Measurements from ENCODE around the gene NOXO1. TPM values are rescaled to one million over a fixed set of nuclear protein-coding genes. Genes with fewer than 3 reads are reported as not detected.

Gene NOXO1
- total RNA-seq, 4 donors from 2014 or later = 0.52 TPM; not detected in 3

GRCh38 chr16:2008009-2008526 is 26.8 kb upstream of the NOXO1 start:
- no peak for TF ChIP-seq POLR2AphosphoS5 (IDR thresholded peaks at IDR 0.05)
- TF ChIP-seq POLR2A (IDR thresholded peaks at IDR 0.05; ENCODE audit: low read depth) = no peak
- TF ChIP-seq, protein P1, sequence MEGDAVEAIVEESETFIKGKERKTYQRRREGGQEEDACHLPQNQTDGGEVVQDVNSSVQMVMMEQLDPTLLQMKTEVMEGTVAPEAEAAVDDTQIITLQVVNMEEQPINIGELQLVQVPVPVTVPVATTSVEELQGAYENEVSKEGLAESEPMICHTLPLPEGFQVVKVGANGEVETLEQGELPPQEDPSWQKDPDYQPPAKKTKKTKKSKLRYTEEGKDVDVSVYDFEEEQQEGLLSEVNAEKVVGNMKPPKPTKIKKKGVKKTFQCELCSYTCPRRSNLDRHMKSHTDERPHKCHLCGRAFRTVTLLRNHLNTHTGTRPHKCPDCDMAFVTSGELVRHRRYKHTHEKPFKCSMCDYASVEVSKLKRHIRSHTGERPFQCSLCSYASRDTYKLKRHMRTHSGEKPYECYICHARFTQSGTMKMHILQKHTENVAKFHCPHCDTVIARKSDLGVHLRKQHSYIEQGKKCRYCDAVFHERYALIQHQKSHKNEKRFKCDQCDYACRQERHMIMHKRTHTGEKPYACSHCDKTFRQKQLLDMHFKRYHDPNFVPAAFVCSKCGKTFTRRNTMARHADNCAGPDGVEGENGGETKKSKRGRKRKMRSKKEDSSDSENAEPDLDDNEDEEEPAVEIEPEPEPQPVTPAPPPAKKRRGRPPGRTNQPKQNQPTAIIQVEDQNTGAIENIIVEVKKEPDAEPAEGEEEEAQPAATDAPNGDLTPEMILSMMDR (IDR thresholded peaks at IDR 0.05) = no peak
- no peak for TF ChIP-seq EP300 (IDR thresholded peaks at IDR 0.05)
- Histone ChIP-seq H3K9me3 (no peaks in the 10 kb centered on the region), H3K27me3 (no peaks in the 10 kb centered on the region), H3K4me1 (peaks cover 61 to 70% (median 67%) of the 10 kb centered on the region in 4 donors), H3K27ac (replicated peaks in 1 of 4) (peak overlapping the region; percentile 89 to 97 (median 94)), H3K4me3 (peak overlapping the region; percentile 70 to 95 (median 81)), H3K36me3 (peaks cover 4 to 14% (median 10%) of the 10 kb centered on the region in 4 donors)
- 64% methylated on average over 15 of the region's 15 CpGs for WGBS
- intact Hi-C loops (cut with DNase I) = no loop called here
- no peak for DNase-seq (ENCODE audit: extremely low spot score)

- H3K4me3 ChIP-seq = peak overlapping the region; percentile 70 to 95 (median 81)
- no peak for DNase-seq (ENCODE audit: extremely low spot score)
- no peaks in the 10 kb centered on the region for H3K9me3 ChIP-seq
- peaks cover 12 to 22% (median 18%) of the 10 kb centered on the region in 4 donors for H3K36me3 ChIP-seq
- peaks cover 61 to 70% (median 67%) of the 10 kb centered on the region in 4 donors for H3K4me1 ChIP-seq
- no peak for TF ChIP-seq POLR2A (IDR thresholded peaks at IDR 0.05; ENCODE audit: low read depth)
- no peak for TF ChIP-seq POLR2AphosphoS5 (IDR thresholded peaks at IDR 0.05)
- no peak for TF ChIP-seq EP300 (IDR thresholded peaks at IDR 0.05)
- TF ChIP-seq, protein P1 (IDR thresholded peaks at IDR 0.05) = no peak
- peak overlapping the region in 2 of 4 donors; percentile 89 to 96 for H3K27ac ChIP-seq (replicated peaks in 1 of 4)
- no peaks in the 10 kb centered on the region for H3K27me3 ChIP-seq
- 73% methylated on average over 14 of the region's 16 CpGs for WGBS
- intact Hi-C loops (cut with DNase I) = no loop called here
Measured at GRCh38 chr16:2007081-2007836, 26.0 kb upstream of the NOXO1 start.

GRCh38 chr16:2006317-2006716 is 25.0 kb upstream of the NOXO1 start:
- Histone ChIP-seq H3K27me3 (no peaks in the 10 kb centered on the region), H3K4me3 (no peak overlapping the region), H3K36me3 (peaks cover 21 to 31% (median 28%) of the 10 kb centered on the region in 4 donors), H3K4me1 (peaks cover 61 to 70% (median 67%) of the 10 kb centered on the region in 4 donors), H3K9me3 (no peaks in the 10 kb centered on the region), H3K27ac (replicated peaks in 1 of 4) (no peak overlapping the region)
- intact Hi-C loops (cut with DNase I) = no loop called here
- WGBS = 91% methylated on average over 8 of the region's 8 CpGs
- DNase-seq (ENCODE audit: extremely low spot score) = no peak
- TF ChIP-seq, protein P1 (IDR thresholded peaks at IDR 0.05) = no peak
- TF ChIP-seq POLR2AphosphoS5 (IDR thresholded peaks at IDR 0.05) (no peak), EP300 (IDR thresholded peaks at IDR 0.05) (no peak), POLR2A (IDR thresholded peaks at IDR 0.05; ENCODE audit: low read depth) (no peak)

- intact Hi-C loops (cut with DNase I) = no loop called here
- peaks cover 60 to 69% (median 67%) of the 10 kb centered on the region in 4 donors for H3K4me1 ChIP-seq
- no peaks in the 10 kb centered on the region for H3K9me3 ChIP-seq
Measured at GRCh38 chr16:2005646-2006045, 24.4 kb upstream of the NOXO1 start.

More at GRCh38 chr16:2005646-2006045, 24.4 kb upstream of the NOXO1 start:
- no CpG with 5 or more reads among the region's 21 CpGs for WGBS
- Histone ChIP-seq H3K4me3 (no peak overlapping the region), H3K27ac (replicated peaks in 1 of 4) (no peak overlapping the region), H3K36me3 (peaks cover 28 to 38% (median 34%) of the 10 kb centered on the region in 4 donors), H3K27me3 (no peaks in the 10 kb centered on the region)
- no peak for DNase-seq (ENCODE audit: extremely low spot score)
- TF ChIP-seq POLR2AphosphoS5 (IDR thresholded peaks at IDR 0.05) (no peak), EP300 (IDR thresholded peaks at IDR 0.05) (no peak), POLR2A (IDR thresholded peaks at IDR 0.05; ENCODE audit: low read depth) (no peak)
- TF ChIP-seq, protein P1 (IDR thresholded peaks at IDR 0.05) = no peak

Measured in esophagus muscularis mucosa (tissue), 4 donors.